ENCODE data around the gene ISM1.

The ISM1 gene

GRCh38 chr20:13220904-13221297, at the start of gene ISM1:
Gene ISM1, plus strand, starts transcription at chr20:13221274. Its CDS starts 503 bp downstream, at chr20:13221777.
- DNase-seq (ENCODE audit: low read depth in 1 of 2, low spot score in 1 of 2) = peak; percentile 17 to 31

- no peak for DNase-seq (ENCODE audit: low read depth in 1 of 2, low spot score in 1 of 2)
Observed at GRCh38 chr20:13173201-13173600, 47.9 kb upstream of the ISM1 start.

- DNase-seq (ENCODE audit: low read depth in 1 of 2, low spot score in 1 of 2) = no peak
Observed at GRCh38 chr20:13174402-13174801, 46.7 kb upstream of the ISM1 start.

- no peak for DNase-seq (ENCODE audit: low read depth in 1 of 2, low spot score in 1 of 2)
Observed at GRCh38 chr20:13180986-13181889, 39.8 kb upstream of the ISM1 start.

GRCh38 chr20:13183005-13183404, 38.1 kb upstream of the ISM1 start:
- DNase-seq (ENCODE audit: low read depth in 1 of 2, low spot score in 1 of 2) = no peak

- DNase-seq (ENCODE audit: low read depth in 1 of 2, low spot score in 1 of 2) = no peak
Observed at GRCh38 chr20:13186043-13186774, 34.9 kb upstream of the ISM1 start.

GRCh38 chr20:13187899-13188298, 33.2 kb upstream of the ISM1 start:
- no peak for DNase-seq (ENCODE audit: low read depth in 1 of 2, low spot score in 1 of 2)

GRCh38 chr20:13199279-13199678, 21.8 kb upstream of the ISM1 start:
- no peak for DNase-seq (ENCODE audit: low read depth in 1 of 2, low spot score in 1 of 2)

GRCh38 chr20:13200767-13201500, 20.1 kb upstream of the ISM1 start:
- no peak for DNase-seq (ENCODE audit: low read depth in 1 of 2, low spot score in 1 of 2)

- DNase-seq (ENCODE audit: low read depth in 1 of 2, low spot score in 1 of 2) = no peak
Observed at GRCh38 chr20:13202565-13202964, 18.5 kb upstream of the ISM1 start.

GRCh38 chr20:13205425-13205824, 15.6 kb upstream of the ISM1 start:
- DNase-seq (ENCODE audit: low read depth in 1 of 2, low spot score in 1 of 2) = no peak

GRCh38 chr20:13205848-13206434, 15.1 kb upstream of the ISM1 start:
- DNase-seq (ENCODE audit: low read depth in 1 of 2, low spot score in 1 of 2) = no peak

- no peak for DNase-seq (ENCODE audit: low read depth in 1 of 2, low spot score in 1 of 2)
Observed at GRCh38 chr20:13207016-13207415, 14.1 kb upstream of the ISM1 start.

- no peak for DNase-seq (ENCODE audit: low read depth in 1 of 2, low spot score in 1 of 2)
Observed at GRCh38 chr20:13211956-13212618, 9.0 kb upstream of the ISM1 start.

GRCh38 chr20:13212750-13213149, 8.3 kb upstream of the ISM1 start:
- no peak for DNase-seq (ENCODE audit: low read depth in 1 of 2, low spot score in 1 of 2)

- no peak for DNase-seq (ENCODE audit: low read depth in 1 of 2, low spot score in 1 of 2)
Observed at GRCh38 chr20:13213335-13213734, 7.7 kb upstream of the ISM1 start.

GRCh38 chr20:13216533-13216932, 4.5 kb upstream of the ISM1 start:
- DNase-seq (ENCODE audit: low read depth in 1 of 2, low spot score in 1 of 2) = no peak

- no peak for DNase-seq (ENCODE audit: low read depth in 1 of 2, low spot score in 1 of 2)
Observed at GRCh38 chr20:13219327-13220193, 1.5 kb upstream of the ISM1 start.

GRCh38 chr20:13220194-13220903, 725 bp upstream of the ISM1 start:
- no peak for DNase-seq (ENCODE audit: low read depth in 1 of 2, low spot score in 1 of 2)

All from stimulated activated CD4-positive, alpha-beta T cell treated with anti-CD3 and anti-CD28 coated beads, Interleukin-15, amount 100 ng/mL, for 1 hour (primary cell).